ENCODE measurements around the gene RPN1. TPM values are rescaled to one million over a fixed set of nuclear protein-coding genes. Genes with fewer than 3 reads are reported as not detected.
"Not testable (repeated sequence)": the region's sequence is repeated elsewhere in the genome, so short reads cannot be mapped to it uniquely, and the experiment has no call there.

Gene RPN1
- total RNA-seq, 6 experiments from 2014 or later = 94.4 to 244 (median 190) TPM

GRCh38 chr3:128592864-128593263 is 57.8 kb downstream of the RPN1 start:
- no peaks in the 10 kb centered on the region for H3K36me3 ChIP-seq
- WGBS (ENCODE audit: insufficient coverage, low coverage, low lambda C conversion rate, missing lambda C conversion rate) = 88% methylated on average over 4 of the region's 4 CpGs
- H3K27ac ChIP-seq = no peak overlapping the region
- no peak overlapping the region for H3K4me3 ChIP-seq
- DNase-seq (no peak), ATAC-seq (no peak)
- H3K27me3 ChIP-seq = no peaks in the 10 kb centered on the region
- no peaks in the 10 kb centered on the region for H3K9me3 ChIP-seq
- no peak for TF ChIP-seq CTCF (IDR thresholded peaks at IDR 0.05)
- no peak for TF ChIP-seq POLR2A (IDR thresholded peaks at IDR 0.05)
- intact Hi-C loops (cut with DNase I) = no loop called here
- no peaks in the 10 kb centered on the region for H3K4me1 ChIP-seq

GRCh38 chr3:128591738-128592426 is 58.7 kb downstream of the RPN1 start:
- TF ChIP-seq CTCF (IDR thresholded peaks at IDR 0.05) (no peak), POLR2A (IDR thresholded peaks at IDR 0.05) (no peak)
- WGBS (ENCODE audit: insufficient coverage, low coverage, low lambda C conversion rate, missing lambda C conversion rate) = 54% methylated on average over 5 of the region's 5 CpGs
- intact Hi-C loops (cut with DNase I) = no loop called here
- no peaks in the 10 kb centered on the region for H3K4me1 ChIP-seq
- peak in 1 of 4 donors; percentile 31 for ATAC-seq
- no peak for DNase-seq
- no peak overlapping the region for H3K4me3 ChIP-seq
- H3K9me3 ChIP-seq = no peaks in the 10 kb centered on the region
- no peaks in the 10 kb centered on the region for H3K27me3 ChIP-seq
- H3K27ac ChIP-seq = no peak overlapping the region
- no peaks in the 10 kb centered on the region for H3K36me3 ChIP-seq

GRCh38 chr3:128590948-128591347 is 59.7 kb downstream of the RPN1 start:
- no peaks in the 10 kb centered on the region for H3K27me3 ChIP-seq
- ATAC-seq (peak; percentile 74 to 93 (median 92)), DNase-seq (peak in 2 of 3 donors; percentile 44 to 60)
- no peak overlapping the region for H3K27ac ChIP-seq
- H3K36me3 ChIP-seq = no peaks in the 10 kb centered on the region
- intact Hi-C loops (cut with DNase I) = no loop called here
- no peak for TF ChIP-seq POLR2A (IDR thresholded peaks at IDR 0.05)
- TF ChIP-seq CTCF (IDR thresholded peaks at IDR 0.05) = peak; percentile 21 to 38 (median 28)
- H3K4me1 ChIP-seq = no peaks in the 10 kb centered on the region
- no CpG with 5 or more reads among the region's 8 CpGs for WGBS (ENCODE audit: insufficient coverage, low coverage, low lambda C conversion rate, missing lambda C conversion rate)
- no peaks in the 10 kb centered on the region for H3K9me3 ChIP-seq
- H3K4me3 ChIP-seq = no peak overlapping the region

- not testable (repeated sequence) for H3K27ac ChIP-seq, ATAC-seq, H3K4me3 ChIP-seq, H3K9me3 ChIP-seq, H3K36me3 ChIP-seq, H3K4me1 ChIP-seq, H3K27me3 ChIP-seq, DNase-seq
- 27% methylated on average over 1 of the region's 1 CpG for WGBS (ENCODE audit: insufficient coverage, low coverage, low lambda C conversion rate, missing lambda C conversion rate)
- intact Hi-C loops (cut with DNase I) = loop anchor here in 1 of 2 donors (10.0 kb wide), 1 partner anchor 165 kb away; no protein-coding TSS in a partner anchor
Measured at GRCh38 chr3:128589985-128590384, 60.6 kb downstream of the RPN1 start.

- no peaks in the 10 kb centered on the region for H3K36me3 ChIP-seq
- no peaks in the 10 kb centered on the region for H3K27me3 ChIP-seq
- no peaks in the 10 kb centered on the region for H3K4me1 ChIP-seq
- 69% methylated on average over 8 of the region's 10 CpGs for WGBS (ENCODE audit: insufficient coverage, low coverage, low lambda C conversion rate, missing lambda C conversion rate)
- H3K9me3 ChIP-seq = no peaks in the 10 kb centered on the region
- no peak overlapping the region for H3K4me3 ChIP-seq
- no peak for DNase-seq
- TF ChIP-seq POLR2A (IDR thresholded peaks at IDR 0.05) (no peak), CTCF (IDR thresholded peaks at IDR 0.05) (no peak)
- no peak overlapping the region for H3K27ac ChIP-seq
- intact Hi-C loops (cut with DNase I) = loop anchor here in 1 of 2 donors (10.0 kb wide), 1 partner anchor 163 kb away; no protein-coding TSS in a partner anchor
- no peak for ATAC-seq
Measured at GRCh38 chr3:128588147-128588546, 62.5 kb downstream of the RPN1 start.
